ENCODE measurements around the gene RREB1. TPM values are rescaled to one million over a fixed set of nuclear protein-coding genes. Genes with fewer than 3 reads are reported as not detected.

Gene RREB1
- total RNA-seq, 1 experiment from 2014 or later = 35.8 TPM

- peaks cover 0 to 2% (median 0%) of the 10 kb centered on the region in 3 experiments; a peak in 1 of 7 replicates for H3K36me3 Mint-ChIP-seq (ENCODE audit: insufficient read depth in 1 of 3, low read depth in 3 of 3)
- Histone ChIP-seq H3K4me2 (ENCODE audit: insufficient read depth, insufficient read length, low read length) (no peak overlapping the region), H3K23me2 (ENCODE audit: insufficient read length, low read depth, low read length, poor library complexity, severe bottlenecking) (no peaks in the 10 kb centered on the region), H3K27me3 (ENCODE audit: insufficient read depth, low read length) (no peaks in the 10 kb centered on the region), H2BK120ac (ENCODE audit: low read depth, low read length, poor library complexity, severe bottlenecking) (no peak overlapping the region), H4K8ac (replicated peaks; ENCODE audit: insufficient read length, low read depth, low read length) (no peak overlapping the region), H3K23ac (ENCODE audit: insufficient read length, low read depth, low read length) (no peak overlapping the region), H3K14ac (ENCODE audit: insufficient read depth, low read length) (no peak overlapping the region), H2AK5ac (ENCODE audit: insufficient read length, low read length) (no peak overlapping the region), H2BK15ac (ENCODE audit: low read depth, low read length) (no peak overlapping the region), H3K79me1 (ENCODE audit: insufficient read depth, low read depth, low read length, poor library complexity, severe bottlenecking) (no peaks in the 10 kb centered on the region), H2BK5ac (ENCODE audit: insufficient read length, low read length) (no peak overlapping the region), H3K4me1 (ENCODE audit: insufficient read depth, low read length) (peaks cover 11% of the 10 kb centered on the region; the same call in 1 of the 2 replicates), H4K91ac (ENCODE audit: insufficient read length, low read depth, low read length) (no peak overlapping the region), H3K18ac (ENCODE audit: insufficient read length, low read depth, low read length) (no peak overlapping the region), H2BK12ac (ENCODE audit: insufficient read length, low read depth, low read length) (no peak overlapping the region), H4K20me1 (ENCODE audit: control insufficient read depth, insufficient read depth, insufficient read length) (no peaks in the 10 kb centered on the region), H3K9me3 (ENCODE audit: control insufficient read depth, low read depth, low read length) (no peaks in the 10 kb centered on the region), H4K5ac (ENCODE audit: insufficient read length, low read depth, low read length) (no peak overlapping the region), H3K56ac (ENCODE audit: insufficient read length, low read depth, low read length) (no peak overlapping the region), H2AFZ (ENCODE audit: low read length) (no peak overlapping the region), H3K27ac (ENCODE audit: insufficient read length, low read depth, low read length) (no peak overlapping the region), H3K9ac (ENCODE audit: extremely low read depth, insufficient read length, low read length) (no peak overlapping the region), H3K4ac (ENCODE audit: low read depth, low read length) (no peak overlapping the region), H3T11ph (ENCODE audit: low read length) (no peak overlapping the region), H3K79me2 (ENCODE audit: insufficient read depth, low read length) (no peaks in the 10 kb centered on the region; the same call in 1 of the 2 replicates), H2BK20ac (ENCODE audit: low read depth, low read length, poor library complexity, severe bottlenecking) (no peak overlapping the region)
- peaks cover 48 to 72% of the 10 kb centered on the region in 2 experiments for H3K4me1 Mint-ChIP-seq
- no peaks in the 10 kb centered on the region for H3K9me3 Mint-ChIP-seq
- H3K4me3 Mint-ChIP-seq = no peak overlapping the region
- no peak for TF ChIP-seq CTCF (conservative IDR thresholded peaks at IDR 0.05)
- WGBS (ENCODE audit: extremely low coverage, insufficient read length, low lambda C conversion rate) = no CpG with 5 or more reads among the region's 4 CpGs
- H3K27me3 Mint-ChIP-seq (ENCODE audit: low read depth) = no peaks in the 10 kb centered on the region
- H3K27ac Mint-ChIP-seq = peak overlapping the region in 1 of 3 experiments; percentile 63; a peak in 1 of 7 replicates
- DNase-seq = no peak
Observed at GRCh38 chr6:7161845-7162244, 54.1 kb downstream of the RREB1 start.

Measured in H9 (cell line).